Esophagus muscularis mucosa (tissue), 3 donors: ENCODE measurements around the gene PTS.

ENCODE experiments used
- POLR2A ChIP-seq: fragments of 450-650 bp; IDR thresholded peaks from one replicate; pipeline ENCODE4 v1.6.1; 2017; ENCODE audit warnings: antibody characterized with exemption, moderate library complexity, mild to moderate bottlenecking, low read depth
- TF ChIP-seq, protein P1 (sequence below), 3 experiments: fragments of 200-600 bp in 2 of 3; fragments of 450-650 bp in 1 of 3; sonication (generic) in 2 of 3; IDR thresholded peaks; one replicate each; pipeline ENCODE4 v1.5.1; 2017 to 2019; ENCODE audit warnings: antibody characterized with exemption in 3 of 3, mild to moderate bottlenecking in 2 of 3, moderate library complexity in 1 of 3

DNA sequence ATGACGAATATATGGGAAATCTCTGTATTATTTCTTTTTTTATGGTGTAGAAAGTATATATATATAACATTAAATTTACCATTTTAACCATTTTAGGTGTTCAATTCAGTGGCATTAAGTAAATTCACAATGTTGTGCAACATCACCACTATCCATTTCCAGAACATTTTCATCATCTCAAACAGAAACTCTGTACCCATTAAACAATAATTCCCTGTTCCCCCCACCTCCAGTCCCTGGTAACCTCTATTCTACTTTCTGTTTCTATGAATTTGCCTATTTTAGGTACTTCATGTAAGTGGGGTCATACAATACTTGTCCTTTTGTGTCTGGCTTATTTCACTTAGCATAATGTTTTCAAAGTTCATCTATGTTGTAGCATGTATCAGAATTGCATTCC is 15.3 kb upstream of the PTS start:
- TF ChIP-seq, protein P1, sequence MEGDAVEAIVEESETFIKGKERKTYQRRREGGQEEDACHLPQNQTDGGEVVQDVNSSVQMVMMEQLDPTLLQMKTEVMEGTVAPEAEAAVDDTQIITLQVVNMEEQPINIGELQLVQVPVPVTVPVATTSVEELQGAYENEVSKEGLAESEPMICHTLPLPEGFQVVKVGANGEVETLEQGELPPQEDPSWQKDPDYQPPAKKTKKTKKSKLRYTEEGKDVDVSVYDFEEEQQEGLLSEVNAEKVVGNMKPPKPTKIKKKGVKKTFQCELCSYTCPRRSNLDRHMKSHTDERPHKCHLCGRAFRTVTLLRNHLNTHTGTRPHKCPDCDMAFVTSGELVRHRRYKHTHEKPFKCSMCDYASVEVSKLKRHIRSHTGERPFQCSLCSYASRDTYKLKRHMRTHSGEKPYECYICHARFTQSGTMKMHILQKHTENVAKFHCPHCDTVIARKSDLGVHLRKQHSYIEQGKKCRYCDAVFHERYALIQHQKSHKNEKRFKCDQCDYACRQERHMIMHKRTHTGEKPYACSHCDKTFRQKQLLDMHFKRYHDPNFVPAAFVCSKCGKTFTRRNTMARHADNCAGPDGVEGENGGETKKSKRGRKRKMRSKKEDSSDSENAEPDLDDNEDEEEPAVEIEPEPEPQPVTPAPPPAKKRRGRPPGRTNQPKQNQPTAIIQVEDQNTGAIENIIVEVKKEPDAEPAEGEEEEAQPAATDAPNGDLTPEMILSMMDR (IDR thresholded peaks at IDR 0.05), result no peak
- TF ChIP-seq POLR2A, result no peak
